ENCODE measurements around the gene MCRIP2.

Gene MCRIP2

GRCh38 chr16:632486-633335 lies 8.9 kb upstream of the MCRIP2 start:
- no peak for DNase-seq (ENCODE audit: low read depth)

DNA sequence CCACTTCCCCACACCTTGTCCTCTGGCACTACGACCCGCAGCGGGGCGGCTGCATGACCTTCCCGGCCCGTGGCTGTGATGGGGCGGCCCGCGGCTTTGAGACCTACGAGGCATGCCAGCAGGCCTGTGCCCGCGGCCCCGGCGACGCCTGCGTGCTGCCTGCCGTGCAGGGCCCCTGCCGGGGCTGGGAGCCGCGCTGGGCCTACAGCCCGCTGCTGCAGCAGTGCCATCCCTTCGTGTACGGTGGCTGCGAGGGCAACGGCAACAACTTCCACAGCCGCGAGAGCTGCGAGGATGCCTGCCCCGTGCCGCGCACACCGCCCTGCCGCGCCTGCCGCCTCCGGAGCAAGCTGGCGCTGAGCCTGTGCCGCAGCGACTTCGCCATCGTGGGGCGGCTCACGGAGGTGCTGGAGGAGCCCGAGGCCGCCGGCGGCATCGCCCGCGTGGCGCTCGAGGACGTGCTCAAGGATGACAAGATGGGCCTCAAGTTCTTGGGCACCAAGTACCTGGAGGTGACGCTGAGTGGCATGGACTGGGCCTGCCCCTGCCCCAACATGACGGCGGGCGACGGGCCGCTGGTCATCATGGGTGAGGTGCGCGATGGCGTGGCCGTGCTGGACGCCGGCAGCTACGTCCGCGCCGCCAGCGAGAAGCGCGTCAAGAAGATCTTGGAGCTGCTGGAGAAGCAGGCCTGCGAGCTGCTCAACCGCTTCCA lies 8.1 kb upstream of the MCRIP2 start:
- no peak for DNase-seq (ENCODE audit: low read depth)

GRCh38 chr16:634051-634670 lies 7.5 kb upstream of the MCRIP2 start:
- no peak for DNase-seq (ENCODE audit: low read depth)

- no peak for DNase-seq (ENCODE audit: low read depth)
These were observed 6.6 kb upstream of the MCRIP2 start for GRCh38 chr16:634996-635395.

DNA sequence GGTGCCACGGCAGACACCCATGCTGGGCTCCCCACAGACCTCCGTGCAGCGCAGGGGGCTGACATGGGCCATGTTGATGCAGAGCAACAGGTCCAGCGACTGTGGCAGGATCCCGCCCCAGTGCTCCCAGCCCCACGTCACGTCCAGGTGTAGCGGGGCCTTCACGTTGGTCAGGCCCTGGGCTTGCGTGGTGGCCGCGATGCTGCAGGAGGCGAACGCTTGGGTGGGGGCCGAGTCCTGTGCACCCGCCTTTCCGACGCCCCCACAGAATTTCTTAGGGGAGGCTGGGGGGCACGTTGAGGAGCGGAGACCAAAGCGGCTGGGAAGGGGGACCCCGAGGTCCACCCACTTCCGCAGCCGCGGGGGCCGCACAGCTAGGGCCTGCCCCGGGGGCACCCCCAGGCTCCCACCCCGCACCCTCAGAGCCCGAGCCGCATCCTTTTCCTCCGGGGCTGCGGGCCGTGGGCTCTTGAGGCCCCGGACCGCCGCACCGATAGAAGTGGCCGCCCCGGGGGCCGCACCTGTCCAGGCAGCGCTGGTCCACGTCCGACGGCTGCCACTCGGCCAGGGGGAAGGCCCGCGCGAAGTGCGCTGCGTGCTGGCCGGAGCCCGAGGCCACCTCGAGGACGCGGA lies 5.9 kb upstream of the MCRIP2 start:
- no peak for DNase-seq (ENCODE audit: low read depth)

DNA sequence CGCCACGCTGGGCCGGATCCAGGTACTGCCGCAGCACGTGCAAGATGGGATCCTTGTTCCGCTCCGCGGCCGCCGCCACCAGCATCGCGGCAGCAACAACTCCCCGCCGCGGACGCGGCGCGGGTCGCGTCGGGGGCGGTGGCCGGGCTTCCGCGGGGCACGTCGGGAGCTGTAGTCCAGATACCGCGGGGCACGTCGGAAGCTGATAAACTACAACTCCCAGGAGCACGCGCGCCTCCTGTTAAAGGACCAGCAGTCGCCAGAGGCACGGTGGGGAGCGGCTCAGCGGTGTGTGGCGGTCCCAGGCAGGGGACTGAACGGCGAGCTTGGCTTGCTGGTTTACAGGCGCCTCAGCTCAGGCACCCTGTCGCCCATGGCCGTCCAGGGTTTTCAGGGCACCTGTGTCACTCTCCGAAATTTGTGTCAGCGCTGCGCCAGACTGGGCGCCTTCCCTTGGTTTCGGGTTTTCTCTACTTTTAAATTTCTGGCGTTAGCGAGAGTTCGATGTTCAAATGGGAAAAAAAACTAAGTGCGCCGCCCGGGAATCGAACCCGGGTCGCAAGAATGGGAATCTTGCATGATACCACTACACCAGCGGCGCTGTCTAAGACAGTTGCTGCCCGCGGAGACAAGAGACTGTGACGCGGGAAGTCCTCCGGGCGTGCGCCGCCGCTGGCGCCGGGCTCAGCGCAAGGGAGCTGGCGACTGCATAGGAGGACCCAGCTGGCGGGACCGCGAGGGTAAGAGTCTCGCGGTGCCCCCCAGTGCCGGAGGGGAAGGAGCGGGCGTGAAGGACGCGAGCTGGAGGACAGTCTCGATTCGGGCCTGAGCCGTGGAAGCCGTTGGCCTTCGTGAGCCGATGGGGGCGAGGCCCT lies 5.2 kb upstream of the MCRIP2 start, which contains the start of gene METTL26:
Gene METTL26, minus strand, starts transcription at position 100 of the 875 bp plus-strand sequence. Its CDS starts 15 bp downstream, at position 85.
- DNase-seq (ENCODE audit: low read depth): peak; percentile 63

DNA sequence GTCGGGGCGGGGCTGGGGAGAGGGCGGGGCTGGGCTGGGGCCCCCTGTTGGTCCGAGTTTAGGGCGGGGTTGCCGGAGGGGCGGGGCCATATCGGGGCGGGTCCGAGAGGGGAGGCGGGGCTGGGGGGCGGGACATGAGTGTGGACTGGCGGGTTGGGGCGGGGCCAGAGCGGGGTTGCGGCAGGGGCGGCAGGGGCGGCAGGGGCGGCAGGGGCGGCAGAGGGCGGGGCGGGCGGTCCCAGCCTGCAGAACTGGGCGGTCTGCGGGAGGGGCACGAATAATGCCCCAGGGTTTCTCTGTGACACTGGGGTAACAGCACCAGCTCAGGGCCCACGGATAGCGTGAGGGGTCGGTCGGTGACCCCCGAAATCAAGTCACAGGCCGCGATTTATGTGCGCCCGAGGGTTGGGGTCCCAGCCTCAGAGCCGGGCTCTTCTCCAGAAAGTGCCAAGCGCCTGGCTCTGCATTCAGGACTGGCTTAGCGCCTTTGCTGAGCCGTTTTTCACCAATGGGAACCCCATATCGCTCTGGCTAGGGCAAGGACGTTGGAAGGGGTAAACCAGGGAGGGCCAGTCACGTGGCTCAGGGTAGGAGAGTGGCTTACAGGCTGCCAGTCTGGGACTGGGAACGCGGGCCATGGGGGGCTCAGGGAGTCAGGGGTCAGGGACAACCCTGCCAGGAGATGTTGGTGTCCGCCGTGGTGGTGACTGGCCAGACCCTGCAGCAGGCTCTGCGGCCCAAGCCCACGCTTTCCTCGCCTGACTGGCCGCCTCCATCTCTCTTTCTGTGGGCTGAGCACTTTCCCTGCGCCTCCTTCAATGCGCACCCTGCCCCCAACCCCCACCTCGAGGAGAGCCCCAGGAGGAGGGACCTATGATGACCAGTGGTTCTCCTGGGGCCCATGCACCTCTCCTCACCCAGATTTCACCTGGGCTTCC lies 4.3 kb upstream of the MCRIP2 start:
- no peak for DNase-seq (ENCODE audit: low read depth)

DNA sequence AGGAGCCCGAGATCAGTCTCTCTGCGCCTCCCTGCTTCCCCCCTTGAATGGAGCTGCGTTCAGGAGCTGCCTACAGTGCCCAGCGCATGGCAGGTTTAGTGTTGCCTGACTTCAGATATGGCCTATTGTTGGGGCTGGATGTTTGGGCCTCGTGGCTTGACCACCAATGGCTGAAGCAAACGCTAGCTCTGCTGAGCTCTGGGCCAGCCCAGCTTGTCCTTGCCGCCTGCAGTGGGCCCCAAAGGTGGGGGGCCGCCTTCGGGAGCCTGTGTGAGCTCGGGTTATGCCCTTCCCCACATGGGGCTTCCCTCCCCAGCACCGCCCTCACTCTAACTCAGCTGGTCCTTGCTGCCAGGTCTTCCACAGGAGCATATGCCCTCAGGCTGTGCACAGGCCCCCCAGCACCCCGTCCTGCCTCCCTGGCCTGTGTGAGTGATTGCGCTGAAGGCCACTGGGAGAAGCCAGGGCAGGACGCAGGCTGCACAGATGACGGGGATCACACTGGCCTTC lies 3.5 kb upstream of the MCRIP2 start:
- DNase-seq (ENCODE audit: low read depth): no peak

- no peak for DNase-seq (ENCODE audit: low read depth)
These were observed 2.8 kb upstream of the MCRIP2 start for GRCh38 chr16:638836-639235.

- no peak for DNase-seq (ENCODE audit: low read depth)
These were observed 1.0 kb upstream of the MCRIP2 start for GRCh38 chr16:640614-641013.

DNA sequence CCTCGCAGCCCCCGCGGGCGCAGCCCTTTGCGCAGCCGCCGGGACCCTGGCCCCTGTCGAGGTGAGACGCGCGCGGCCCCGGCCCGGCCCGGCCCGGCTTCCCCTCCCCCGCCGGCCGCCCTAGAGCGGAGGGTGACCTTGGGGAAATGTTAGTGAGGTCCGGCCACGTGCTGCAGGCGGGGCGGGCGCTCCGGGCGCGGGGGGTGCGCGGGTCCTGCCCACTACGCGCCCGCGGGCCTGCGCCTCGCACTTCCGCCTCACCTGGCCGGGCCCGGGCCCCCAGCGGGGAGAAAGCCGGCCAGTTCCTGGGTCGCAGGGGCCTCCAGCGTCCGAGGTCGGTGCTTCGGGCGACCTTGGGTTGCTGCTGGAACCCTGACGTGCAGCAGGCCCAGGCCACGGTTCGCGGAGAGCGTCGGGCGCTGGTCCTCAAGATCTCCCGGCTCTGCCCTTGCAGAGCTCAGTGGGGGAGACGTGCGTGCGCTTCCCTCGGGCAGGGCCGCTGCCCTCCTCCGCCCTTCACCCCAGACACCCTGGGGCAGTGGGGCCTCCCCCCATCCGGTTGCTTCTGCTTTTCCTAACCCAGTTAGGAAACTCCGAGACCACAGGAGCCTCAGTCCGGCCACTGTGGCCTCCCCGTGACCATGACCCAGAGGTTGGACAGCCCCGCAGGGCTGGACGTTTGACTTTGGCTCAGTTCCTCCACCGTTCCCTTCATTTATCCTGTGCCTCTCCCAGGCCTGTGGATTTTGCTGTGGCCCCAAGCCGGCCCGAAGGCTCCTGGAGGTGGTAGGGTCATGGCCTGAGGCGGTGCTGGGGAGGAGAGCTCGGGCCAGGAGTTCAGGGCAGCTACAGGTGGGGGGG lies 791 bp downstream of the MCRIP2 start:
- no peak for DNase-seq (ENCODE audit: low read depth)

- DNase-seq (ENCODE audit: low read depth): no peak
These were observed 1.4 kb downstream of the MCRIP2 start for GRCh38 chr16:643050-643368.

- no peak for DNase-seq (ENCODE audit: low read depth)
These were observed 2.9 kb downstream of the MCRIP2 start for GRCh38 chr16:644556-644955.

DNA sequence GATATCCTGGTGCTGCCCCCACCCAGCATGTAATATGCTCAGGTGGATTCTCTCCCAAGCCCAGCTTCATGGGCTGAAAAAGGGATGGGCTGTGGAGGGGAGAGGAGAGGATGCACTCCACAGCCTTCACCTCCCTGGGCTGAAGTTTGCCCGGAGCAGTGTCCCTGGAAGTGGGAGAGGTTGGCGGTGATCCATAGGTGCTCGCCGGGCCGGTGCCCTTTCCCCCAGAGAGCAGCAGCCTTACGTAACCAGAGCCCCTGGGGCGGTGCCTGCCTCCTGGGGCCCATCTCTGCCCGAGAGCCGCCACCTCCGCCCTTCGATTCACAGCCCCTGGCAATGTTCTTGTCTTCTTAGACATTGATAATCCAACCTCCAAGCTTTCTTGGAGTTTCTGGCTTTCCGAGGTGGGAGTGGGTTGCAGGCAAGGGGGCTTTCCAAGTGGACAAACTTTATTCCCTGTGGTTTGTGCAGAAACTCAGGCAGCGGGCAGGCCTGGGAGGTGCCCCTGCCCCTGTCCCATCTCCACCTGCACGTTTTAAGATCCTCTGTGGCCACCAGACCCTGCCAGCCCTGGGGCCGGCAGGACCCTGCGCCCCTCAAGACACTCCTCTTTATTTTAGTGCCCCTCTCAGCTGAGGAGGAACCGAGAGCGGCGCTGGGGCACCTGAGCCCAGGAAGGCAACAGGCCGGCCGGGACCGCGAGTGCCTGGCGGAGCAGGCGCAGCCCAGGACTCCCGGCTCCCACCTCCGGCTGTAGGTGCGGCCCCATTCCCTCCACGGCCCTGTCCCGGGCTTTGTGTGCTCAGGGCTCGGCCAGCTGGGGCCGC lies 4.4 kb downstream of the MCRIP2 start:
- no peak for DNase-seq (ENCODE audit: low read depth)

- DNase-seq (ENCODE audit: low read depth): no peak
These were observed 5.1 kb downstream of the MCRIP2 start for GRCh38 chr16:646679-647172.

DNA sequence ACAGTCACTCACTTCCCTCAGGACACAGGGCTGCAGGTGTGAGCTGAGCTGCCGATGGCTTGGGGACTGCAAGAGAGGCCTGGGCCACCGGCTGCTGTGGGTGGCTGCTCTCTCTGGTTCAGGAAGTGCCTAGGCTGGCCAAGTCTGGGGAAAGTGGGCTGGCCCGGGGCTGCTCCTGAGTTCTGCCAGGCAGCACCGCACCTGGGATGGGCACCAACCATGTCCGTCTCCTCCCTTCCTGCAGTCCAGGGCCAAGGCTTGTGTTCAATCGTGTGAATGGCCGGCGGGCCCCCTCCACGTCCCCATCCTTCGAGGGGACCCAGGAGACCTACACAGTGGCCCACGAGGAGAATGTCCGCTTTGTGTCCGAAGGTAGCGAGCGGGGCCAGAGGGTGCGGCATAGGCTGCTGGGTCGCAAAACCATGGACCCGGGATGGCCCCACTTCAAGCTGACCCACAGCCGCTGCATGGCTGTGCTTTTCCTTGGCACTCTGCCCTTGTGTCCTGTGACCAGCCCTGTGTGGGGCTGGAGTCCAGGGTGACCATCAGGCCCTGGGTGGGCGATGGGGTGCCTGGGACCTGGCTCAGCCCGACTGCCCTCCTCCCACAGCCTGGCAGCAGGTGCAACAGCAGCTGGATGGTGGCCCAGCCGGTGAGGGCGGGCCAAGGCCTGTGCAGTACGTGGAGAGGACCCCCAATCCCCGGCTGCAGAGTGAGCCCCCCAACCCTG lies 5.7 kb downstream of the MCRIP2 start:
- DNase-seq (ENCODE audit: low read depth): no peak

GRCh38 chr16:648071-648780 lies 6.6 kb downstream of the MCRIP2 start:
- DNase-seq (ENCODE audit: low read depth): no peak
